Measurements from ENCODE around the gene IGFBP2. TPM values are rescaled to one million over a fixed set of nuclear protein-coding genes. Genes with fewer than 3 reads are reported as not detected.

IGFBP2 gene
- total and polyA plus RNA-seq, 2 donors (not counting 1 experiment from before 2014, with no cell fraction given), result not detected

DNA sequence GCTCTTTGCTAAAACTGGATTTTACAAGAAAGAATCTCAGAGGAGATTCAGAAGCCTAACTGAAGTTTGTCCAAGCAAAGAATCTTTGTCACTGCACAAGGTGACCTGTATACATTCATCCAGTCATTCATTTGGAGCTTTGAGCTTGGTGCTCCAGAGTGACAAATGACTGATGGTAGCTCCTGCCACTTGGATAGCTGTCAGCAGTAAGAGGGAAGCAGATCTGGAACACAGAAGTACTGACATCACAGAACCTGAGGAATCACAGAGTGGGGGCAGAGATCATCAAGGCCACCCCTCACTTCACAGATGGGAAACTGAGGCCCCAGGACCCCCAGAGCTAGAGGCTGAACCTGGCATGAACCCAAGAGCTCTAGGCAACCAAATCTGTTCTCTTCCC lies 28.8 kb upstream of the IGFBP2 start:
- Mint-ChIP-seq H3K27me3 (peaks cover 48% of the 10 kb centered on the region), H3K9me3 (ENCODE audit: insufficient read depth) (no peaks in the 10 kb centered on the region), H3K4me3 (no peak overlapping the region), H3K4me1 (peaks cover 6% of the 10 kb centered on the region), H3K27ac (no peak overlapping the region)
- no peak overlapping the region for H3K27ac ChIP-seq (ENCODE audit: low read length in 2 of 2)
- no peak overlapping the region for H3K4me3 ChIP-seq (ENCODE audit: control extremely low read depth in 1 of 5, extremely low read depth in 1 of 5, insufficient read depth in 1 of 5, low read depth in 2 of 5, low read length in 4 of 5)
- DNase-seq (no peak), ATAC-seq (ENCODE audit: low read depth) (no peak)
- ChIA-PET POLR2A (no interaction called here), CTCF (no interaction called here)
- no peaks in the 10 kb centered on the region for H3K36me3 ChIP-seq (replicated peaks in 1 of 2; ENCODE audit: control extremely low read depth in 1 of 2, control insufficient read depth in 1 of 2, extremely low read depth in 1 of 2, insufficient read depth in 2 of 2, low read length in 1 of 2)
- intact Hi-C loops (cut with micrococcal nuclease), result no loop called here
- peaks cover 0 to 10% (median 2%) of the 10 kb centered on the region in 4 experiments for H3K27me3 ChIP-seq (replicated peaks in 1 of 4; ENCODE audit: control extremely low read depth in 1 of 4, control insufficient read depth in 3 of 4, insufficient read depth in 4 of 4, low read length in 3 of 4)
- H2AFZ ChIP-seq (ENCODE audit: insufficient read depth, low read depth, low read length, poor library complexity, severe bottlenecking), result no peak overlapping the region
- no peaks in the 10 kb centered on the region for H4K20me1 ChIP-seq (ENCODE audit: control insufficient read depth, insufficient read depth, low read length, poor library complexity, severe bottlenecking)
- H3K9me3 ChIP-seq (ENCODE audit: control extremely low read depth in 1 of 3, control insufficient read depth in 2 of 3, insufficient read depth in 1 of 3, low read length in 2 of 3), result peaks cover 0 to 3% (median 0%) of the 10 kb centered on the region in 3 donors
- no peaks in the 10 kb centered on the region for H3K79me2 ChIP-seq (ENCODE audit: control insufficient read depth, insufficient read depth, low read length)
- H3K4me2 ChIP-seq (replicated peaks; ENCODE audit: low read depth, low read length, poor library complexity, severe bottlenecking), result no peak overlapping the region
- TF ChIP-seq EZH2 (IDR thresholded peaks at IDR 0.05; ENCODE audit: borderline replicate concordance, insufficient read depth, low read depth, low read length, poor library complexity, severe bottlenecking), result no peak
- no peak for TF ChIP-seq CTCF (IDR thresholded peaks at IDR 0.05)
- peaks cover 4 to 8% of the 10 kb centered on the region in 2 donors for H3K4me1 ChIP-seq (ENCODE audit: control insufficient read depth in 2 of 2, insufficient read depth in 2 of 2, low read length in 2 of 2)
- H3K9ac ChIP-seq (ENCODE audit: low read length), result no peak overlapping the region

GRCh38 chr2:216606551-216607276 lies 26.5 kb upstream of the IGFBP2 start:
- CTCF ChIA-PET, result no interaction called here
- 29% methylated on average over 17 of the region's 20 CpGs for WGBS (ENCODE audit: insufficient coverage)
- DNase-seq (no peak), ATAC-seq (ENCODE audit: low read depth) (no peak)
- Histone ChIP-seq H3K27ac (ENCODE audit: low read length in 2 of 2) (no peak overlapping the region), H3K79me2 (ENCODE audit: control insufficient read depth, insufficient read depth, low read length) (no peaks in the 10 kb centered on the region), H3K9ac (ENCODE audit: low read length) (no peak overlapping the region), H3K4me1 (ENCODE audit: control insufficient read depth in 2 of 2, insufficient read depth in 2 of 2, low read length in 2 of 2) (peaks cover 4 to 8% of the 10 kb centered on the region in 2 donors), H4K20me1 (ENCODE audit: control insufficient read depth, insufficient read depth, low read length, poor library complexity, severe bottlenecking) (no peaks in the 10 kb centered on the region), H3K4me3 (ENCODE audit: control extremely low read depth in 1 of 5, extremely low read depth in 1 of 5, insufficient read depth in 1 of 5, low read depth in 2 of 5, low read length in 4 of 5) (no peak overlapping the region), H3K9me3 (ENCODE audit: control extremely low read depth in 1 of 3, control insufficient read depth in 2 of 3, insufficient read depth in 1 of 3, low read length in 2 of 3) (peaks cover 0 to 3% (median 0%) of the 10 kb centered on the region in 3 donors), H2AFZ (ENCODE audit: insufficient read depth, low read depth, low read length, poor library complexity, severe bottlenecking) (peak overlapping the region; percentile 46), H3K36me3 (replicated peaks in 1 of 2; ENCODE audit: control extremely low read depth in 1 of 2, control insufficient read depth in 1 of 2, extremely low read depth in 1 of 2, insufficient read depth in 2 of 2, low read length in 1 of 2) (no peaks in the 10 kb centered on the region), H3K4me2 (replicated peaks; ENCODE audit: low read depth, low read length, poor library complexity, severe bottlenecking) (peak overlapping the region; percentile 43), H3K27me3 (replicated peaks in 1 of 4; ENCODE audit: control extremely low read depth in 1 of 4, control insufficient read depth in 3 of 4, insufficient read depth in 4 of 4, low read length in 3 of 4) (peaks cover 0 to 10% (median 2%) of the 10 kb centered on the region in 4 experiments)
- Mint-ChIP-seq H3K4me3 (no peak overlapping the region), H3K4me1 (peaks cover 6% of the 10 kb centered on the region), H3K9me3 (ENCODE audit: insufficient read depth) (no peaks in the 10 kb centered on the region), H3K27ac (no peak overlapping the region), H3K27me3 (peaks cover 50% of the 10 kb centered on the region)
- intact Hi-C loops (cut with micrococcal nuclease), result no loop called here
- POLR2A ChIA-PET, result no interaction called here
- TF ChIP-seq EZH2 (IDR thresholded peaks at IDR 0.05; ENCODE audit: borderline replicate concordance, insufficient read depth, low read depth, low read length, poor library complexity, severe bottlenecking), result no peak
- no peak for TF ChIP-seq CTCF (IDR thresholded peaks at IDR 0.05)
